Lower leg skin (tissue), 4 donors: ENCODE results near the gene HLA-DQA1. TPM values are rescaled to one million over a fixed set of nuclear protein-coding genes. Genes with fewer than 3 reads are reported as not detected.

ENCODE experiments used
- DNase-seq, 2 donors: peaks; one replicate each; pipeline ENCODE4 v3.0.0-alpha.2; 2019; ENCODE audit warnings: low spot score in 2 of 2
- H3K4me3 ChIP-seq: fragments of 200-600 bp; sonication (generic); 2 replicates; pipeline ENCODE4 v1.5.1; 2017; ENCODE audit warnings: mild to moderate bottlenecking, low read depth; ENCODE audit not compliant: poor library complexity, severe bottlenecking
- POLR2A ChIP-seq, 2 donors: fragments of 450-650 bp; IDR thresholded peaks; one replicate each; pipeline ENCODE4 v1.6.1; 2016 to 2017; ENCODE audit warnings: antibody characterized with exemption in 2 of 2, mild to moderate bottlenecking in 1 of 2, moderate library complexity in 1 of 2
- WGBS, 2 donors: methylation state at CpG; one replicate each; pipeline ENCODE4 v1.1.5; 2018; 5-methylcytosine and 5-hydroxymethylcytosine counted together
- intact Hi-C: fragments of 100-400 bp; cut with DNase I; formaldehyde crosslinking; loops from one replicate; pipeline ENCODE4 v1.15.0; 2023; ENCODE audit warnings: low total_unique reads
- total RNA-seq, 4 donors: library from RNA; depleted of rRNA; stranded (reverse); fragments of >200 nt; gene quantifications; one replicate each; pipeline ENCODE4 v1.1.0, GENCODE V29; 2016
- TF ChIP-seq, protein P1 (sequence below), 3 donors: fragments of 450-650 bp; IDR thresholded peaks; one replicate each; pipeline ENCODE4 v1.5.1; 2016; ENCODE audit warnings: antibody characterized with exemption in 3 of 3, mild to moderate bottlenecking in 3 of 3, moderate library complexity in 2 of 3

HLA-DQA1 gene
- total RNA-seq, 4 donors from 2014 or later, result 4.7 to 19.8 (median 10.3) TPM

DNA sequence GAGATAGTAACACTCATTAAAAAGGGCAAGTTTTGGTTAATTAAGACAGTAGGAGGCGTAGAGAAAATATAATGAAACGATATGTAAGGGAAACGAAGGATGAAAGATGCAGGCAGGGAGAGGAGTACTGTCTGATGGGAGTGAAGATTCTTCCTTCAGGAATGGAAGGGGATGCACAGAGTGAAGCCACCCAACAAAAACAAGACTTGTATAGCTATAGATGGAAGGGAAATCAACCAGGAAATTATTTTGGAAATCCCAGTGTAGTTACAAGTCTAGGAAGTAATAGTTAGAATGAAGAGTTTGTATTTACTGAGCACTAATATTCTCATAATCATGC, 27.8 kb upstream of the HLA-DQA1 start:
- 46 to 80% methylated on average over 2 to 3 of the region's 3 CpGs for WGBS, 2 donors

DNA sequence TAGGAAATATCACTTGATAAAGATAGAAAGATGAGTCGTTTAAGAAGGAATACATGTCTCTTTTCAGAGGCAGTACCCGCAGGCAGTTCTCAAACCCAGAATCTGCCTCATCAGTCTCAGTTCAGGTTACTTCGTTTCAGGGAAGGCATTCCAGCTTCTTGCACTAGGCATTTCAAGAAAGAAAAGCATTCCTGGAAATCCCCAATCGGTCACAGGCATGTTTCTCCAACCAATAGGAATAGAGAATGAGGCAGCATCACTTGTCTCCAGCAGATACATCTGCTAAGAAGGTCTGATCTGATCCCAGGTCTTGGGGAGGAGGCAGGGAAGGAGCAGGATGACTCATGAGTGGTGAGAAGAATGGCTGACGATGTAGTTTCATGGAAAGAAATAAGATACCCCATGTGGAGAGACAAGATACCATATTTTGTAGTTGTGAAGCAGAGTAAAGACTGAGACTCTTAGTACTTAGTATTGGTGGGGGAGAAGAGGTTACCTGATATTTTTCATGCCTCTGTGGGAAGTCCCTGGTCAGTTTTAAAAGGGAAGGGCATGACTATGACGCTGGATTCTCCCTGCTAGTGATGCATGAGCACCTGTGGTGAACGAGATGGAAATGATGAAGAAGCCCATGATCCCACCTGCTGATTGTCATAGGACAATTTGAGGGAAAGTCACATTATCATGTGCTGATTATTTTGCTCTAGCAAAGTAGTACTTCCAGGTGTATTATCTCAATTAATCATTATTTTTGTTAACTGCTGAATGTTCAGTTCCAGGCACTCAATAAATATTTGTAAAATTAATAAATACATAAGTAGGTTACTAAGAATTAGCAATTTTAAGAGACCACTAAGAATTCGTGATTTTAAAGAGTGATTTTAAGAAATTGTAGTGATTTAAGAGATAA, 27.2 kb upstream of the HLA-DQA1 start:
- TF ChIP-seq, protein P1, sequence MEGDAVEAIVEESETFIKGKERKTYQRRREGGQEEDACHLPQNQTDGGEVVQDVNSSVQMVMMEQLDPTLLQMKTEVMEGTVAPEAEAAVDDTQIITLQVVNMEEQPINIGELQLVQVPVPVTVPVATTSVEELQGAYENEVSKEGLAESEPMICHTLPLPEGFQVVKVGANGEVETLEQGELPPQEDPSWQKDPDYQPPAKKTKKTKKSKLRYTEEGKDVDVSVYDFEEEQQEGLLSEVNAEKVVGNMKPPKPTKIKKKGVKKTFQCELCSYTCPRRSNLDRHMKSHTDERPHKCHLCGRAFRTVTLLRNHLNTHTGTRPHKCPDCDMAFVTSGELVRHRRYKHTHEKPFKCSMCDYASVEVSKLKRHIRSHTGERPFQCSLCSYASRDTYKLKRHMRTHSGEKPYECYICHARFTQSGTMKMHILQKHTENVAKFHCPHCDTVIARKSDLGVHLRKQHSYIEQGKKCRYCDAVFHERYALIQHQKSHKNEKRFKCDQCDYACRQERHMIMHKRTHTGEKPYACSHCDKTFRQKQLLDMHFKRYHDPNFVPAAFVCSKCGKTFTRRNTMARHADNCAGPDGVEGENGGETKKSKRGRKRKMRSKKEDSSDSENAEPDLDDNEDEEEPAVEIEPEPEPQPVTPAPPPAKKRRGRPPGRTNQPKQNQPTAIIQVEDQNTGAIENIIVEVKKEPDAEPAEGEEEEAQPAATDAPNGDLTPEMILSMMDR (IDR thresholded peaks at IDR 0.05), result no peak
- TF ChIP-seq POLR2A (IDR thresholded peaks at IDR 0.05), result no peak
- no peak overlapping the region for H3K4me3 ChIP-seq
- no peak for DNase-seq
- intact Hi-C loops, result no loop called here
- 9 to 19% methylated on average over 8 of the region's 8 CpGs for WGBS, 2 donors

More for the DNA sequence above, 27.8 kb upstream of the HLA-DQA1 start:
- no peak for DNase-seq
- TF ChIP-seq POLR2A (IDR thresholded peaks at IDR 0.05), result no peak
- TF ChIP-seq, protein P1 (IDR thresholded peaks at IDR 0.05), result no peak
- no peak overlapping the region for H3K4me3 ChIP-seq
- intact Hi-C loops, result no loop called here

DNA sequence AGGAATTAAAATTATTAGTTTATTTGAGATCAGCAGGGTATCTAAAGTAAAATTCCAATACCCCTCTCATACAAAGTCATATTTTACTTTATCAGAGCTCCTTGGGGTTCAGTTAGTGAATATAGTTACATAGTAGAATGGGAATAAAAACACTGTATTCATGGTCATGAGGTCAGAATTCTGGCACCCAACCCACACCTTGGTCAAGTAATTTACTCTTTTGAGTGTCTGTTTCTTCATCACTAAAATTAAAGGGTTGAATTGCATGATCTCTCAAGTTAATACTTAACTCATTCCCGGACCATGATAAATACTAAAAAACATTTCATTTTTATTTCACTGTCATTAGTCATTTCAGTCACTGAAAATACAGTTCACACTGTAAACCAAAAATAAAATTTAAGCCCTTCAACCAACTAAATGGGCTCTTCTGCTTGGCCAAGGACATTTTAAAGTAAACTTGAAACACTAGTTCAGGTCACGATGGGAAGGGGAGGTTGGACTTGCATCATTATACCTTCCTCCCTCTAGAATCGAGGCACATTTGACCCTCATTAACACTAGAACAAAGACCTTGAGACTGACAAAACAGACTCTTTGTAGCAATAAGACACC, 26.4 kb upstream of the HLA-DQA1 start:
- no peak overlapping the region for H3K4me3 ChIP-seq
- 25 to 52% methylated on average over 3 of the region's 3 CpGs for WGBS, 2 donors
- intact Hi-C loops, result no loop called here
- no peak for TF ChIP-seq POLR2A (IDR thresholded peaks at IDR 0.05)
- TF ChIP-seq, protein P1 (IDR thresholded peaks at IDR 0.05), result no peak
- no peak for DNase-seq

DNA sequence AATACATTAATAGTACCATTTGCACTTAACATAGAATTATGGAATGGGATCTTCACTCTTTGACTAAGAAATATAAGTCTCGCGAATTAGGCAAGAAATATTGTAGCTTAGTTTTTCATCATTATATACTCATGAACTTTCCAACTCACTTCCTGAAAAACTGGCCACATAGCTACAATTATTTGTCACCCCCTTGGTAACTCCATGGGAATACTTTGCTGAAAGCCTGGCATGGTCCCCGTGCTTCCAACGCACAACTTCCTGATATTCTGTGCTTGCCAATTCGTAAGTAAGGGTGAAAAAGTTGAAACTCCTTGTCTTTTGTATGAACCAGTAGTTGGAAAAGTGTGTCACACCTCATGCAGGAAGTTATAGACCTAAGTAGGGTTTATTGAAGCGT, 23.7 kb upstream of the HLA-DQA1 start:
- no peak overlapping the region for H3K4me3 ChIP-seq
- intact Hi-C loops, result no loop called here
- no peak for TF ChIP-seq POLR2A (IDR thresholded peaks at IDR 0.05)
- TF ChIP-seq, protein P1 (IDR thresholded peaks at IDR 0.05), result no peak
- WGBS, 2 donors, result 4 to 60% methylated on average over 6 of the region's 6 CpGs
- DNase-seq, result no peak

DNA sequence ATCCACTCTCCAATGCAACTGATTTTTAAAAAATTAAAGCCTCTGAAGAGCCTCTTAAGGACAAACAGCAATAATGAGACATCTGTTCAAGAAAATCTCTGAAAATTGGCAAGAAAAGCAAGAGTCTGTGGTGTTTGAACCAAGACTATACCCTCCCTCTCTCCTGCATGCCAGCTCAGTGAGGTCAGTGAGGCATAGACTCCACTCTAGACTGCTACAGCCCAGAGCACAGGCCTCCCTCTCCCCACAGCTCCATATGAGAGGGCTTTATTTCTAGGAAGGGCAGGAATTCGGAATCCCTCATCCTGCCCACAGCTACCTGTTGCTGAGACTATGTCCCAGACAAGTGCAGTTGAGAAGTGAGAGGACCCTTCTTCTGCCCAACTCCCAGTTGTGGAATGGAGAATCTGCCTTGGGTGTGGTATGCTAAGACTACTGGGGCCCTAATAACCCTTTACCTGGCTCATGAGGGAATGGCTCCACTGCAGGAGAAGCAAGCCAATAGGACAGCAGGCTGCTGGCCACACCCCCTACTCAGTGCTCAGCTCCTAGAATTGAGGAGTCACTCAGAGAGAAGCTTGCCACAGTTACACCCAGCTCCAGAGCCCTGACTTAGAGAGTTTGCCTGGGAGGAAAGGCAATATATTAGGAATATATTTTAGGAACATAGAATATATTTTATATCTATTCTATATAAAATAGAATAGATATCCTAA, 22.7 kb upstream of the HLA-DQA1 start:
- no peak overlapping the region for H3K4me3 ChIP-seq
- no peak for DNase-seq
- intact Hi-C loops, result no loop called here
- TF ChIP-seq POLR2A (IDR thresholded peaks at IDR 0.05), result no peak
- TF ChIP-seq, protein P1 (IDR thresholded peaks at IDR 0.05), result no peak
- WGBS, 2 donors, result 0 to 69% methylated on average over 1 of the region's 1 CpG
